NOMO-1 (cell line): ENCODE measurements around the gene S100A4.
"Not testable (repeated sequence)": the region's sequence is repeated elsewhere in the genome, so short reads cannot be mapped to it uniquely, and the experiment has no call there.

Experiments used
- DNase-seq, 2 experiments: peaks; one replicate each; lab custom pipeline; 2025; ENCODE audit not compliant: unreplicated experiment in 2 of 2; lab: John Stamatoyannopoulos, UW

S100A4 gene

DNA sequence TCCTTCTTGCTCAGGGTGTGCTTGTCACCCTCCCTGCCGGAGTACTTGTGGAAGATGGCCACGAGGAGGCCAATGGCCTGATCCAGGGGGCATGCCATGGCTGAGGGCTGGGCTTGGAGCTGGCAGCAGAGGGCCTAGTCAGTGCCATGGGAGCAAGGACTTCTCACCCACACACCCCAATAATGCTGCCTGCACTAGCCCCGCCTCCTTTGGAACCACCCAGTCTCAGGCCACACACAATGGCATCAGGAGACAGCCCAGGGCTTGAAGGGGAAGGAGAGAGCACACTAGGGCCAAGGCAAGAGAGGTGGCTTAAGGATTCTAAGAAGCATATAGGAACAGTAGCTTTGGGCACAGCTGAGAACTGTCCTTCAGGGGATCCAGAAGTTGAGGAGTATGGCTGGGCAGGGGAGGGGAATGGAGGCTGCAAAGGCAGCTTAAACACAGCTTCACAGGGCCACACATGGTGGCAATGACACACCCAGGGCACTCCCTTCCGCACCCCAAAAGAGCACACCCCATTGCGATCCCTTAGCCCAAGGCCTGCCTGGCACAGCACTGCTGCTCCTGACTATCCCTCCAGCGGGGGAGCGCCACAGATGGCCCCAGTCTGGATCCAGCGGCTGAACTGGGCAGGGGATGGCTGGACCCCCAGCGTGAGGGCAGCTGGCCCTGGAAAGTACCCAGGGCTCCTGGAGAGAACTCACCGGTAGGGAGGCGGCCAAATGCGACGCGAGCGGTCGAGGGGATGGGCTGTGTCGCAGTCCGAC lies 10.2 kb downstream of the S100A4 start, which contains the start of gene S100A6:
TSS of gene S100A6 (minus strand) at position 750 of the 770 bp plus-strand sequence. CDS start at position 98, 652 bp downstream.
- DNase-seq, result peak in 1 of 2 experiments; percentile 34

GRCh38 chr1:153534925-153535241 lies 10.7 kb downstream of the S100A4 start:
- DNase-seq, result no peak

GRCh38 chr1:153534226-153534924 lies 11.2 kb downstream of the S100A4 start:
- DNase-seq, result no peak

- no peak for DNase-seq
Observed at GRCh38 chr1:153533689-153534201, 11.9 kb downstream of the S100A4 start.

DNA sequence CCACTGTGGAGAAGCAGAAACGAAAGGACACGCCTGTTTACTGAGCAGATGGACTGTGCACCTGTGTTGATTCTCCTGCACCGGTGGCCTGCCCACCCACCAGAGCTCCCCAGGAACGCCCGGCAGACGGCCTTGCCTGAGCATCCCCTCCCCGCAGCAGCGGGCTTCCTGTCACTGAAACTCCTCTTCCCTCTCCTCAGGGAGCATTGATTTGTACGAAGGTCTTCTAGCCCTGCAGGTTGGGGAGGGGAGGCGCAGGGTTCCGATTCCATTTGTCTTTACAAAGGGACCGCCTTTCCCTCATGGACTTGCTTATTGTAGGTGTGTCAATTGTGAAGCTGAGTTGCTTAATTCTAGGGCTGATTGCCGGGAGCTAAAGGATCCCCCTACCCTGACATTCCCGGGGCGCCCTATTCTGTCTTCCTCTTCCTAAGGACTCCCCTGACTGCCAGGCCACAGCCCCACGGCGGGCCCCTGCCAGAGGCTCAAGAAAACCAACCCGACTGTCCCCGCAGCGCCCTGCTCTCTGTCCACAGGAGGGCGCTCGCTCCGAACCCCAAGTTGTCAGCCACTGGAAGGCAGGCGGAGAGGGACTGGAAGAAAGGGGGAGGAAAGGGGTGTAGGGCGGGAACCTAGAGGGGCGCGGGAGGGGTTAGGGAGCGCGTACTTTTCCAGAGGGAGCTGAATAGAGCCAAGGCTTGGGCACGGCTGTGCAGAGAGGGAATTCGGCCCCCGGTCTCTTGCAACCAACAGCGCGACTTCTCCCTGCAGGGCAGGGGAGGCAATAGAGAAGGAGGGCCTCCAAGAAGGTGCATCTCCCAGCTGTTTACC lies 12.6 kb downstream of the S100A4 start:
- DNase-seq, result peak; percentile 72 to 73

DNA sequence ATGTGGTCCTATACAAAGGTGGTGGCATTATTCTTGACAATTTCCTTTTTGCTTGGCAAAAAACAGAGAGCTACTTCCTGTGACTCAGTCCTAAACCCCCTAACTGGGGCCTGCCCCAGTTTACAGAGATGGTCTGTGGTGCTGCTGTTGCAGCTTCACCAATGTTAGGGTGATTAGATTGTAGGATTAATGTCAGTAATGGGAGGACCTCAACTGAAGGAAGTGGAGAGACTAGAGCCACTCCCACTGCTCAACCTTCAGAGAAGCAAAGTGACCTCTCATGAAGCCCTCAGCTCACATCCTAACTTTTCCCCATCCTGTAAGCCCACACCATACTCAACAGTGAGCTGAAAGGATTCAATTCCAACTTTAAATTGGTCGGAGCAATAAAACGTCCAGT lies 13.4 kb downstream of the S100A4 start:
- DNase-seq, result peak in 1 of 2 experiments; percentile 10

GRCh38 chr1:153531638-153532037 lies 14.0 kb downstream of the S100A4 start:
- DNase-seq, result no peak

DNA sequence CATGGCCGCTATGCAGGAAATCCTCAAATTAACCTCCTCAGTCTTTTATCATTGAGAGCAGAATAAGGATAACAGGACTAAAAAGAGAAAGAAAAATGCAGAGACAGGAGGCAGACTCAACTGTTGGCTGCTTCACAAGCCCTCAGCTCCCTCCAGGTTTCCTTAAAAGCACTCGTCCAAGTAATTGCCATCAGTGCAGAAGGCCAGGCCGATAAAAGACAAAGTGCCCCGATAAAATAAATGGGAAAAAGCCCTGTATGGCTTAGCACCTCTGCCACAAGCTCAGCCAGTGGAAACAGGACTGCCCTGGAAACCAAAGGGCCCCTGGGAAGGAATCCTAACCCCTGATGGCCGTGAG lies 17.9 kb downstream of the S100A4 start:
- DNase-seq, result no peak

DNA sequence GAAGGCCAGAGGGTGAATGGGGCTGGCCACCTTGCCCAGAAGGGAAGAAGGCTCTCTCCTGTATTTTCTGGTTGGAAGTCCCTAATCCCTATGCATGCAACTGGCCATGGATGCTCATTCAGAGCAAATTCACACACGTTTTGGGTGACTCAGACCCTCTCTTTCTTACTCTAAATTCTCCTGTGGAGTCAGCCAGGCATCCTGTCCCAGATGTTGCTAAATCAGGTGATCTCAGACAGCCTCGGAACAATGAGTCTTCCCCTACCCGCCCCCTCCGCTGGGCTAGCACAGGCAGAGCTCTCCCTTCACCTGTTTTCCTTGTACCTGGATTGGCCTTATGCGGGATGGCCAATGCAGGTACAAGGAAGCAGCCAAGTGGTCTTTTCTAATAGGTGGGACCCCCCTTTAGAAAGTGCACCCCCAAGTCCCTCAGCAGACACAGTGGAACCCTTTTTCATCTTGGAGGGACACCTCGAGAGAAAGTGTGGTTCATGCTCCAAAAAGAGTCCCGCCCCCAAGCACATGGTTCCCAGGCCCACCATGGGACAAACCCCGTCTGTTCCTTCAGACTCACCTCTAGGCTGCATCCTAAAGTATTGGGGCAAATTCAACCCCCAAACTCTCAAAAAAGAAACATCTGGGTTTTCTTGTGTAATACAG lies 18.5 kb downstream of the S100A4 start:
- DNase-seq, result no peak

DNA sequence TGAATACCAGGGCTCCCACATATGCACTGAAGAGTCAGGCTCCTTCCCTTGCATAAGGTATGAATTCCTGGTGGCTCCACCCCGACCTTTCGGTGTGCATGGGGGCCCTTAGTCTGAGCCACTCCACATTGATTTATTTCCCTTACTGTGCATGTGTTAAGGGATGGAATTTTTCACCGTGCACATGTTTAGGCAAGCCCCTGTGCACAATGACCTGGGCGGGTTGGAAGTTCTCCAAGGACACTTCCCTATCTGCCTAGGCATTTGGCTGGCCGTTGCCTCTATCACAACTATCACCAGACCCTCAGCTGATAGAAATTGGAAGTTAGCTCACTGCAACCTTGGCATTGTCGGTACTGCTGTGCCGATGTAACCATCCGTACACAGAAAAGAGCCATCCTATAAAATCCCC lies 19.5 kb downstream of the S100A4 start:
- no peak for DNase-seq

DNA sequence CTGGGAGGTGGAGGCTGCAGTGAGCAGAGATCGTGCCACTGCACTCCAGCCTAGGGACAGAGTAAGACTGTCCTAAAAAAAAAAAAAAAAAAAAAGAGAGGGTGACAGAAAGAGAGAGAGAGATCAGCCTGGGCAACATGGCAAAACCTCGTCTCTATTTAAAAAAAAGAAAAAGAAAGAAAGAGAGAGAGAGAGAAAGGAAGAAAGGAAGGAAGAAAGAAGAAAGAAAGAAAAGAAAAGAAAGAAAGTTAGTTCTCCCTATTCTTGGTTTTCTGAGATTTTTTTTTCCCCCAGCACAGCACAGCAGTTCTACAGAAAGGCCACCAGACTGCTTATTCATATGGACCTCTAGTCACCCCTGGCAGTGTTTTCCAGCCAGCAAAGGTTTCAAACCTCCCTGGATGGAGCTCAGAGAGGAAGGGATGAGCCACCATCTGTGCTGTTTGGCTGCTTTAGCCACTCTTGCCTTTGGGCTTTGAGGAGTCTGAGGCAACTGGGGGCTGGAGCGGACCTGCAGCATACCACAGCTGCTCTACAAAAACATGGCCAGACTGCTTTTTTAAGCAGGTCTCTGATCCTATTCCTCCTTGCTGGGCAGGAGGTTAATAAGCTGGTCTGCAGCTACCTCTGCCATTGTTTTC lies 20.4 kb downstream of the S100A4 start:
- no peak for DNase-seq

GRCh38 chr1:153522353-153523048 lies 23.1 kb downstream of the S100A4 start:
- DNase-seq, result not testable (repeated sequence)

- not testable (repeated sequence) for DNase-seq
Observed at GRCh38 chr1:153521808-153522207, 23.8 kb downstream of the S100A4 start.

DNA sequence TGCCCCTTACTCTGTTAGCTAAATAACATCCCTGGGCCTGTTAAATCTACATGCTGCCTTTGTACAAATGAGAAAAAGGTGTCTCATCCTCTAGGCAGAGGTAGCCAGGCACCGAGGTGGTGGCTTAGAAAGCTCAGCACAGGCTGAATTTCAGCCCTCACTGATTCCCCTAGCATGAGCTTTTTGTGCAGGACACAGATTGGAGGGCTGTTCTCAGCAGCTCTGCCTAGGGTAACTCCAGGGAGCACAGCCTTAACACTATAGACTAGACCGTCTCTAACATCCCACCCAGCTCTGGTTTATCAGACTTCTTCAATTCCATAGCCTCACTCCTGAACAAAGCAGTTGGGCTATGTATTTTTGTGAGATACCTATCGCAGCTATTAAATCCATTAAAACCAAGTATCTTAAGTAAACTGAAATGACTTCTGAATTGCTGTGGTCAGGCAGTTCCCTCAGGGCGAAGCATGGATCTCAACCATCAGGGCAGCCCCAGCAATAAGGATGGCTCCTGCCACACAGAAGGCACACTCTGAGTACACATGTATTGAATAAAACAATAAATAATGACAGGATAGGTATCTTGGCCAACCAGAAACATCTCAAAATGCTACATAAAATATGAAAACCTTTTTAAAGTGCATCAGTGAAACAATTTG lies 24.7 kb downstream of the S100A4 start:
- DNase-seq, result no peak

DNA sequence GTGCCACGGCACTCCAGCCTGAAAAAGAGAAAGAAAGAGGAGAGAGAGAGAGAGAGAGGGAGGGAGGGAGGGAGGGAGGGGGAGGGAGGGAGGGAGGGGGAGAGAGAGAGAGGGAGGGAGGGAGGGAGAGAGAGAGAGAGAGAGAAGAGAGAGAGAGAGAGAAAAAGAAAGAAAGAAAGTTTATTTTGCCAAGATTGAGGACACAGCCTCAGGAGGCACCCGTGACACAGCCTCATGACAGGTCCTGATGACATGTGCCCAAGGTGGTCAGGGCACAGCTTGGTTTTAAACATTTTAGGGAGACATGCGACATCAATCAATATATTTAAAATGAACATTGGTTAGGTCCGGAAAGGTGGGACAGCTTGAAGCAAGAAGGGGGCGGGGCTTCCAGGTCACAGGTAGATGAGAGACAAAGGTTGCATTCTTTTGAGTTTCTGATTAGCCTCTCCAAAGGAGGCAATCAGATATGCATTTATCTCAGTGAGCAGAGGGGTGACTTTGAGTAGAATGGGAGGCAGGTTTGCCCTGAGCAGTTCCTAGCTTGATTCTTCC lies 25.4 kb downstream of the S100A4 start:
- not testable (repeated sequence) for DNase-seq

DNA sequence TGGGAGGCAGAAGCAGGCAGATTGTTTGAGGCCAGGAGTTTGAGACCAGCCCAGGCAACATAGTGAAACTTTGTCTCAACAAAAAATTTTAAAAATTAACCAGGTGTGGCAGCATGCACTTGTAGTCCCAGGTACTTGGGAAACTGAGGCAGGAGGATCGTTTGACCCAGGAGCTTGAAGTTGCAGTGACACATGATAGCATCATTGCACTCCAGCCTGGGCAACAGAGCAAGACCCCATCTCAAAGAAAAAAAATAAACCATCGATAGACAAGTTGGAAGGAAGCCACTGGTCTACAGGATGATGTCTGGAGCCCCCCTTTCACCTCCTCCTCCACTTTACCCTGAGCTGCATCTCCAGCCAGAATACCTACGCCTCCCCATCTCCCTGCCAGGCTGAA lies 26.4 kb downstream of the S100A4 start:
- DNase-seq, result no peak

DNA sequence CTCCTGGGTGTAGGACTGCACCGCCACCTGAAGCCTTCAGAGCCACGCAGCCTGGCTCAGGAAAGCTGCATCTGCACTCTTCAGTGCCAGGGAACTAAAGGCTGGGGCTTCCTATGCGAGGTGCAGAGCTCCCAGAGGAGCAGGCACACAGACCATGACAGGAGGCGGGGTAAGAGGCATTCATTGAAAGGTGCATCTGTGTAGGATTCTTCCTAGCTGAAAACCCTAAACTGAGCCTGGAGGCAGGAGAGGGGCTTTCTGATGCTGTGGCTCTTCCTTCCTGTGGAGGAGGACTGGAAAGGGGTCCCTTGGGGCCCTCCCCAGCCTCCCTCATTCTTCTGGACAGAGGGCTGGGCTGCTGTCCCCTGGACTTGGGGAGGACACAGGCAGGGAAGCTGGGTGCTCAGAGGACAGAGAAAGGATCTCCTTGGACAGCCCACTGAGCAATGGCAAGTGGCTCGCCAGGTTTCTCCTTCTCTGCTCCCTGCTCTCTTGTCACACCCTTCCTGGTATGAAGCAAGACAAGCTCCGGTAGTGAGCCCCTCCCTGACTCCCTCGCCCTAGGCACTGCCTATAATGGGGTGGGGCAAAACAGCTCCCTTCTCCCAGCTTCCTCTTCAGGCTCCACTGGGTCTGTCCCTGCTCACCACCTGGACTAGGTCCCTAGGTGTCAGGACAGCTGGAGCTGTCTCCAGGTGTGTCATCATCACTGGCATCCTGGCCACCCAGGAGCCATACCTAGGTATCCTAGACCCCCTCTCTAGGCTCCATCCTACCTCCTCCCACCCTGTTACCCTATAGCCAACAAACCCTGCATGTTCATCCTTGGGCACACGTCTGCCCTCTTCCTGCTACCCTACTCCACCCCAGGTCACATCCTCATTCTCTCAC lies 29.9 kb downstream of the S100A4 start:
- peak; percentile 64 to 75 for DNase-seq

DNA sequence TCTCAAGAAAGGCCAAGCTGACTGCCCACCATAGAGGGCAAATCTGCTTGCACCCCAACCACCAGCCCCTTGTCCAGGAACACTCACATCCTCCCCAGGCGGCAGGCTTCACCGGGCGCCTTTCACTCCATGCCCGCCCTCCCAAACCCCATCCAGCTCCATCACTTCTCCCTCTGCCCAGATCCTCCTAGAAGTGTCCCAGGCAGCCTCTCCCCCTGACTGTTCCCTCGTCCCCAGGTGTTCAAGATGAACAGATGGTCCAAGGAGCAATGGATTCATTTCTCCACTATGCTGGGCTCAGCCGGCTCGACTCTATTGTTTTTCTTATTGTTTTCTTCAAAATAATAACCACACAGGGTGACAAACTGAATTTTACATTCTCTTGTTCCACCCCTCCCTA lies 31.9 kb downstream of the S100A4 start:
- no peak for DNase-seq
